Measurements from ENCODE around the gene CAPRIN2.

Gene CAPRIN2

GRCh38 chr12:30700216-30700900, 54.4 kb downstream of the CAPRIN2 start:
- TF ChIP-seq ZFX (IDR thresholded peaks at IDR 0.05; ENCODE audit: borderline replicate concordance) (no peak), CTCF (IDR thresholded peaks at IDR 0.05) (no peak)
- no peak overlapping the region for H3K27ac ChIP-seq

GRCh38 chr12:30698346-30698745, 56.4 kb downstream of the CAPRIN2 start:
- TF ChIP-seq CTCF (IDR thresholded peaks at IDR 0.05), result no peak
- no peak for TF ChIP-seq ZFX (IDR thresholded peaks at IDR 0.05; ENCODE audit: borderline replicate concordance)
- no peak overlapping the region for H3K27ac ChIP-seq

- no peak for TF ChIP-seq ZFX (IDR thresholded peaks at IDR 0.05; ENCODE audit: borderline replicate concordance)
- no peak for TF ChIP-seq CTCF (IDR thresholded peaks at IDR 0.05)
- no peak overlapping the region for H3K27ac ChIP-seq
These were observed 57.8 kb downstream of the CAPRIN2 start for GRCh38 chr12:30696943-30697342.

GRCh38 chr12:30696486-30696885, 58.3 kb downstream of the CAPRIN2 start:
- no peak overlapping the region for H3K27ac ChIP-seq
- TF ChIP-seq ZFX (IDR thresholded peaks at IDR 0.05; ENCODE audit: borderline replicate concordance) (no peak), CTCF (IDR thresholded peaks at IDR 0.05) (no peak)

- H3K27ac ChIP-seq, result peak overlapping the region; percentile 69
- TF ChIP-seq ZFX (IDR thresholded peaks at IDR 0.05; ENCODE audit: borderline replicate concordance), result no peak
- TF ChIP-seq CTCF (IDR thresholded peaks at IDR 0.05), result no peak
These were observed 58.7 kb downstream of the CAPRIN2 start for GRCh38 chr12:30696103-30696408.

- TF ChIP-seq CTCF (IDR thresholded peaks at IDR 0.05) (peak; percentile 54), ZFX (IDR thresholded peaks at IDR 0.05; ENCODE audit: borderline replicate concordance) (no peak)
- H3K27ac ChIP-seq, result peak within 1 kb of the TSS; percentile 69
These were observed 59.3 kb downstream of the CAPRIN2 start, which contains the start of gene IPO8 for GRCh38 chr12:30695199-30696102. TSS of gene IPO8 (minus strand) at chr12:30695869. CDS start at chr12:30695647, 222 bp downstream.

Data from 22Rv1 (cell line).